D341Med (cell line): Measurements from ENCODE around the gene TCAP.

Source experiments
- DNase-seq: peaks from one replicate; pipeline ENCODE4 v3.0.0; 2012; ENCODE audit warnings: low spot score

The TCAP gene

GRCh38 chr17:39667945-39668924 is 3.1 kb downstream of the TCAP start, which contains the start of gene PNMT:
PNMT (plus strand) TSS chr17:39668453; CDS start chr17:39668476, 23 bp downstream.
- peak; percentile 94 for DNase-seq

GRCh38 chr17:39669897-39670735 is 5.0 kb downstream of the TCAP start:
- no peak for DNase-seq

- no peak for DNase-seq
Observed at GRCh38 chr17:39670746-39671145, 5.6 kb downstream of the TCAP start.

GRCh38 chr17:39671651-39672521 is 6.7 kb downstream of the TCAP start:
- peak; percentile 83 for DNase-seq

- DNase-seq, result no peak
Observed at GRCh38 chr17:39672522-39673334, 7.6 kb downstream of the TCAP start.

- DNase-seq, result no peak
Observed at GRCh38 chr17:39673335-39674081, 8.4 kb downstream of the TCAP start.

- no peak for DNase-seq
Observed at GRCh38 chr17:39674179-39674578, 9.0 kb downstream of the TCAP start.

GRCh38 chr17:39674702-39675389 is 9.7 kb downstream of the TCAP start:
- DNase-seq, result peak; percentile 95

GRCh38 chr17:39675390-39676082 is 10.4 kb downstream of the TCAP start:
- no peak for DNase-seq

GRCh38 chr17:39676198-39676819 is 11.2 kb downstream of the TCAP start:
- DNase-seq, result peak; percentile 74

GRCh38 chr17:39677072-39677471 is 11.9 kb downstream of the TCAP start:
- DNase-seq, result no peak

- no peak for DNase-seq
Observed at GRCh38 chr17:39677542-39678339, 12.6 kb downstream of the TCAP start.

- no peak for DNase-seq
Observed at GRCh38 chr17:39678340-39679116, 13.4 kb downstream of the TCAP start.

GRCh38 chr17:39679521-39680192 is 14.5 kb downstream of the TCAP start:
- no peak for DNase-seq

GRCh38 chr17:39683295-39683939 is 18.3 kb downstream of the TCAP start:
- DNase-seq, result no peak
